ENCODE data around the gene GP1BB.

GRCh38 chr22:19679522-19680101 is 43.7 kb upstream of the GP1BB start:
- TF ChIP-seq EZH2phosphoT487 (IDR thresholded peaks at IDR 0.05; ENCODE audit: insufficient read depth, low read depth) (no peak), EZH2 (IDR thresholded peaks at IDR 0.05; ENCODE audit: insufficient read depth, poor library complexity, severe bottlenecking) (no peak)
